ENCODE results near the gene TSPAN18.

TSPAN18 gene

DNA sequence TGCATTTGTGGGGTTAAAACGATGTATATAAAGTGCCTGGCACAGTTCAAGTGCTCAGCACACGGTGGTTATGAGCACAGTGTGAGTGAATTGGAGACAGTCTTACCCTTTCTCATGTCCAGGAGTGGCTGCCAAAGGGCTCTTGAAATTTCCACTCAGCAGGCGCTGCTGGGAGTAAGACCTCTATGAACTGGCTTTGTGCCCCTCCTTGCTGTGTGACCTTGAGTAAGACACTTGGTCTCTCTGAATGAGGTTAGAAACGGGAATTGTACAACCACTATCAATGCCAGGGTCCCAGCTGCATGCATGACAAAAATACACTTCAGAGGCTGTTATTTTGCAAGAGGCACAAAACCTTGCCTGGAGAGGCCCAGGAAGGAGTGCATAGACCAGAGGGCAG, 86.6 kb downstream of the TSPAN18 start:
- no peaks in the 10 kb centered on the region for H3K4me1 ChIP-seq (ENCODE audit: control insufficient read depth, insufficient read depth, low read length)
- H3K27ac ChIP-seq (ENCODE audit: extremely low read depth, low read depth, low read length) = no peak overlapping the region
- POLR2A ChIA-PET = no interaction called here
- TF ChIP-seq, protein P1, sequence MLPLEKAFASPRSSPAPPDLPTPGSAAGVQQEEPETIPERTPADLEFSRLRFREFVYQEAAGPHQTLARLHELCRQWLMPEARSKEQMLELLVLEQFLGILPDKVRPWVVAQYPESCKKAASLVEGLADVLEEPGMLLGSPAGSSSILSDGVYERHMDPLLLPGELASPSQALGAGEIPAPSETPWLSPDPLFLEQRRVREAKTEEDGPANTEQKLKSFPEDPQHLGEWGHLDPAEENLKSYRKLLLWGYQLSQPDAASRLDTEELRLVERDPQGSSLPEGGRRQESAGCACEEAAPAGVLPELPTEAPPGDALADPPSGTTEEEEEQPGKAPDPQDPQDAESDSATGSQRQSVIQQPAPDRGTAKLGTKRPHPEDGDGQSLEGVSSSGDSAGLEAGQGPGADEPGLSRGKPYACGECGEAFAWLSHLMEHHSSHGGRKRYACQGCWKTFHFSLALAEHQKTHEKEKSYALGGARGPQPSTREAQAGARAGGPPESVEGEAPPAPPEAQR (tag by site-specific recombination; IDR thresholded peaks at IDR 0.05) = no peak
- TF ChIP-seq ZNF335 (tag by site-specific recombination; conservative IDR thresholded peaks at IDR 0.05) (no peak), ZNF610 (tag by site-specific recombination; IDR thresholded peaks at IDR 0.05; ENCODE audit: borderline replicate concordance) (no peak), ZNF221 (tag by site-specific recombination; IDR thresholded peaks at IDR 0.05; ENCODE audit: borderline replicate concordance) (no peak), ZNF660 (tag by site-specific recombination; IDR thresholded peaks at IDR 0.05) (no peak), ZFP41 (tag by site-specific recombination; IDR thresholded peaks at IDR 0.05; ENCODE audit: borderline replicate concordance) (no peak), ZNF544 (tag by site-specific recombination; IDR thresholded peaks at IDR 0.05) (no peak), SCRT2 (tag by site-specific recombination; IDR thresholded peaks at IDR 0.05) (no peak), YY1 (tag by site-specific recombination; IDR thresholded peaks at IDR 0.05) (no peak), ZNF121 (tag by site-specific recombination; IDR thresholded peaks at IDR 0.05) (no peak), ZNF548 (tag by site-specific recombination; IDR thresholded peaks at IDR 0.05) (no peak)
- TF ChIP-seq, protein P2, sequence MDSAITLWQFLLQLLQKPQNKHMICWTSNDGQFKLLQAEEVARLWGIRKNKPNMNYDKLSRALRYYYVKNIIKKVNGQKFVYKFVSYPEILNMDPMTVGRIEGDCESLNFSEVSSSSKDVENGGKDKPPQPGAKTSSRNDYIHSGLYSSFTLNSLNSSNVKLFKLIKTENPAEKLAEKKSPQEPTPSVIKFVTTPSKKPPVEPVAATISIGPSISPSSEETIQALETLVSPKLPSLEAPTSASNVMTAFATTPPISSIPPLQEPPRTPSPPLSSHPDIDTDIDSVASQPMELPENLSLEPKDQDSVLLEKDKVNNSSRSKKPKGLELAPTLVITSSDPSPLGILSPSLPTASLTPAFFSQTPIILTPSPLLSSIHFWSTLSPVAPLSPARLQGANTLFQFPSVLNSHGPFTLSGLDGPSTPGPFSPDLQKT (IDR thresholded peaks at IDR 0.05; ENCODE audit: borderline replicate concordance, low read depth, low read length) = no peak
- TF ChIP-seq, protein P3, sequence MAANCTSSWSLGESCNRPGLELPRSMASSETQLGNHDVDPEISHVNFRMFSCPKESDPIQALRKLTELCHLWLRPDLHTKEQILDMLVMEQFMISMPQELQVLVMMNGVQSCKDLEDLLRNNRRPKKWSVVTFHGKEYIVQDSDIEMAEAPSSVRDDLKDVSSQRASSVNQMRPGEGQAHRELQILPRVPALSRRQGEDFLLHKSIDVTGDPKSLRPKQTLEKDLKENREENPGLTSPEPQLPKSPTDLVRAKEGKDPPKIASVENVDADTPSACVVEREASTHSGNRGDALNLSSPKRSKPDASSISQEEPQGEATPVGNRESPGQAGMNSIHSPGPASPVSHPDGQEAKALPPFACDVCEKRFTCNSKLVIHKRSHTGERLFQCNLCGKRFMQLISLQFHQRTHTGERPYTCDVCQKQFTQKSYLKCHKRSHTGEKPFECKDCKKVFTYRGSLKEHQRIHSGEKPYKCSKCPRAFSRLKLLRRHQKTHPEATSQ (tag by site-specific recombination; IDR thresholded peaks at IDR 0.05) = no peak
- TF ChIP-seq, protein P4, sequence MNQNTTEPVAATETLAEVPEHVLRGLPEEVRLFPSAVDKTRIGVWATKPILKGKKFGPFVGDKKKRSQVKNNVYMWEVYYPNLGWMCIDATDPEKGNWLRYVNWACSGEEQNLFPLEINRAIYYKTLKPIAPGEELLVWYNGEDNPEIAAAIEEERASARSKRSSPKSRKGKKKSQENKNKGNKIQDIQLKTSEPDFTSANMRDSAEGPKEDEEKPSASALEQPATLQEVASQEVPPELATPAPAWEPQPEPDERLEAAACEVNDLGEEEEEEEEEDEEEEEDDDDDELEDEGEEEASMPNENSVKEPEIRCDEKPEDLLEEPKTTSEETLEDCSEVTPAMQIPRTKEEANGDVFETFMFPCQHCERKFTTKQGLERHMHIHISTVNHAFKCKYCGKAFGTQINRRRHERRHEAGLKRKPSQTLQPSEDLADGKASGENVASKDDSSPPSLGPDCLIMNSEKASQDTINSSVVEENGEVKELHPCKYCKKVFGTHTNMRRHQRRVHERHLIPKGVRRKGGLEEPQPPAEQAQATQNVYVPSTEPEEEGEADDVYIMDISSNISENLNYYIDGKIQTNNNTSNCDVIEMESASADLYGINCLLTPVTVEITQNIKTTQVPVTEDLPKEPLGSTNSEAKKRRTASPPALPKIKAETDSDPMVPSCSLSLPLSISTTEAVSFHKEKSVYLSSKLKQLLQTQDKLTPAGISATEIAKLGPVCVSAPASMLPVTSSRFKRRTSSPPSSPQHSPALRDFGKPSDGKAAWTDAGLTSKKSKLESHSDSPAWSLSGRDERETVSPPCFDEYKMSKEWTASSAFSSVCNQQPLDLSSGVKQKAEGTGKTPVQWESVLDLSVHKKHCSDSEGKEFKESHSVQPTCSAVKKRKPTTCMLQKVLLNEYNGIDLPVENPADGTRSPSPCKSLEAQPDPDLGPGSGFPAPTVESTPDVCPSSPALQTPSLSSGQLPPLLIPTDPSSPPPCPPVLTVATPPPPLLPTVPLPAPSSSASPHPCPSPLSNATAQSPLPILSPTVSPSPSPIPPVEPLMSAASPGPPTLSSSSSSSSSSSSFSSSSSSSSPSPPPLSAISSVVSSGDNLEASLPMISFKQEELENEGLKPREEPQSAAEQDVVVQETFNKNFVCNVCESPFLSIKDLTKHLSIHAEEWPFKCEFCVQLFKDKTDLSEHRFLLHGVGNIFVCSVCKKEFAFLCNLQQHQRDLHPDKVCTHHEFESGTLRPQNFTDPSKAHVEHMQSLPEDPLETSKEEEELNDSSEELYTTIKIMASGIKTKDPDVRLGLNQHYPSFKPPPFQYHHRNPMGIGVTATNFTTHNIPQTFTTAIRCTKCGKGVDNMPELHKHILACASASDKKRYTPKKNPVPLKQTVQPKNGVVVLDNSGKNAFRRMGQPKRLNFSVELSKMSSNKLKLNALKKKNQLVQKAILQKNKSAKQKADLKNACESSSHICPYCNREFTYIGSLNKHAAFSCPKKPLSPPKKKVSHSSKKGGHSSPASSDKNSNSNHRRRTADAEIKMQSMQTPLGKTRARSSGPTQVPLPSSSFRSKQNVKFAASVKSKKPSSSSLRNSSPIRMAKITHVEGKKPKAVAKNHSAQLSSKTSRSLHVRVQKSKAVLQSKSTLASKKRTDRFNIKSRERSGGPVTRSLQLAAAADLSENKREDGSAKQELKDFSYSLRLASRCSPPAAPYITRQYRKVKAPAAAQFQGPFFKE (tag by site-specific recombination; IDR thresholded peaks at IDR 0.05; ENCODE audit: borderline replicate concordance) = no peak
- H3K36me3 ChIP-seq (ENCODE audit: control insufficient read depth in 2 of 2, insufficient read depth in 1 of 2, low read length in 2 of 2) = no peaks in the 10 kb centered on the region
- H3K4me3 ChIP-seq (ENCODE audit: low read depth, low read length) = no peak overlapping the region
- no peaks in the 10 kb centered on the region for H3K9me3 ChIP-seq (ENCODE audit: control insufficient read depth, insufficient read depth, low read depth, low read length)
- CTCF ChIA-PET = no interaction called here

DNA sequence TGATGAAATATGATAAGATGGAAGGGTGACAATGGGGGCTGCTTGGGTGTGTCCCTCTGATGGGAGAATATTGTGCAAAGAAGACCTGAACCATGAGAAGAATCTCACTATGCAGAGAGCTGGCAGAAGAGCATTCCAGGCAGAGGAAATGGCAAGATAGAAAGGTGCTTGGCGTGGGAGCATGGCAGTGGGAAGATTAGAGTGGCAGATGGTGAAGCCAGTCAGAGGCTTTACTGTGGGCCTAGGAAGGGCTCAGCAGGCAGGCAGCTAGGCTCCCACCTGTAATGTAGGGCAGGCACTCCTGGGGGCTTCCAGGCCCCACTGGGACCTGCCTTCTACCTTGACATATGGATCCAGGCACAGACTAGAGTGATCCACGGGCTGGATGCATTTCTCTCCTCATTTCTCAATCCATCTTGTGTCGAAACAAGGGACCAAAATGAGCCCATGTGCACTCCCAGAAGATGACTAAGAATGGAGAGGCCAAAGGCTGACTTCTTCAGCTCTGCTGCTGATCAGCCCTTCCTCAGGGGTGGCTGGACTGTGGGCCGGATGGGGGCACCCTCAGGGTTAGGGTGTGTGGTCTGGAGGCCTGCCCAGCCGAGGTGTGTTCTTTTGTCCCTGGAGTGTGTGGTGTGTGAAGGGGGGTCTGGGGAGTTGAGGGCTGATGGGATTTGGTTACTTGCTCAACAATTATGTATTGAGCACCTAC, 88.3 kb downstream of the TSPAN18 start:
- CTCF ChIA-PET = interaction anchor here (0.7 kb wide), 1 partner anchor 96 kb away, joined by 5 read pairs; no protein-coding TSS in a partner anchor
- TF ChIP-seq KLF8 (tag by site-specific recombination; IDR thresholded peaks at IDR 0.05) (no peak), ZNF335 (tag by site-specific recombination; conservative IDR thresholded peaks at IDR 0.05) (no peak), ZNF624 (tag by site-specific recombination; IDR thresholded peaks at IDR 0.05) (no peak), ZNF202 (tag by site-specific recombination; IDR thresholded peaks at IDR 0.05; ENCODE audit: borderline replicate concordance) (no peak), HOXC10 (CRISPR knock-in tag; IDR thresholded peaks at IDR 0.05) (no peak), HOXA7 (CRISPR knock-in tag; IDR thresholded peaks at IDR 0.05; ENCODE audit: borderline replicate concordance) (no peak), ZNF132 (tag by site-specific recombination; IDR thresholded peaks at IDR 0.05; ENCODE audit: borderline replicate concordance) (no peak)
- TF ChIP-seq, protein P5, sequence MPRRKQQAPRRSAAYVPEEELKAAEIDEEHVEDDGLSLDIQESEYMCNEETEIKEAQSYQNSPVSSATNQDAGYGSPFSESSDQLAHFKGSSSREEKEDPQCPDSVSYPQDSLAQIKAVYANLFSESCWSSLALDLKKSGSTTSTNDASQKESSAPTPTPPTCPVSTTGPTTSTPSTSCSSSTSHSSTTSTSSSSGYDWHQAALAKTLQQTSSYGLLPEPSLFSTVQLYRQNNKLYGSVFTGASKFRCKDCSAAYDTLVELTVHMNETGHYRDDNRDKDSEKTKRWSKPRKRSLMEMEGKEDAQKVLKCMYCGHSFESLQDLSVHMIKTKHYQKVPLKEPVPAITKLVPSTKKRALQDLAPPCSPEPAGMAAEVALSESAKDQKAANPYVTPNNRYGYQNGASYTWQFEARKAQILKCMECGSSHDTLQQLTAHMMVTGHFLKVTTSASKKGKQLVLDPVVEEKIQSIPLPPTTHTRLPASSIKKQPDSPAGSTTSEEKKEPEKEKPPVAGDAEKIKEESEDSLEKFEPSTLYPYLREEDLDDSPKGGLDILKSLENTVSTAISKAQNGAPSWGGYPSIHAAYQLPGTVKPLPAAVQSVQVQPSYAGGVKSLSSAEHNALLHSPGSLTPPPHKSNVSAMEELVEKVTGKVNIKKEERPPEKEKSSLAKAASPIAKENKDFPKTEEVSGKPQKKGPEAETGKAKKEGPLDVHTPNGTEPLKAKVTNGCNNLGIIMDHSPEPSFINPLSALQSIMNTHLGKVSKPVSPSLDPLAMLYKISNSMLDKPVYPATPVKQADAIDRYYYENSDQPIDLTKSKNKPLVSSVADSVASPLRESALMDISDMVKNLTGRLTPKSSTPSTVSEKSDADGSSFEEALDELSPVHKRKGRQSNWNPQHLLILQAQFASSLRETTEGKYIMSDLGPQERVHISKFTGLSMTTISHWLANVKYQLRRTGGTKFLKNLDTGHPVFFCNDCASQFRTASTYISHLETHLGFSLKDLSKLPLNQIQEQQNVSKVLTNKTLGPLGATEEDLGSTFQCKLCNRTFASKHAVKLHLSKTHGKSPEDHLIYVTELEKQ (tag by site-specific recombination; IDR thresholded peaks at IDR 0.05; ENCODE audit: borderline replicate concordance) = no peak

More for the DNA sequence above, 88.3 kb downstream of the TSPAN18 start:
- H3K36me3 ChIP-seq (ENCODE audit: control insufficient read depth in 2 of 2, insufficient read depth in 1 of 2, low read length in 2 of 2) = no peaks in the 10 kb centered on the region
- POLR2A ChIA-PET = no interaction called here
- H3K4me1 ChIP-seq (ENCODE audit: control insufficient read depth, insufficient read depth, low read length) = no peaks in the 10 kb centered on the region
- H3K27ac ChIP-seq (ENCODE audit: extremely low read depth, low read depth, low read length) = no peak overlapping the region
- no peaks in the 10 kb centered on the region for H3K9me3 ChIP-seq (ENCODE audit: control insufficient read depth, insufficient read depth, low read depth, low read length)
- no peak overlapping the region for H3K4me3 ChIP-seq (ENCODE audit: low read depth, low read length)
